Fibroblast of villous mesenchyme (primary cell): Measurements from ENCODE around the gene FDXACB1. TPM values are rescaled to one million over a fixed set of nuclear protein-coding genes. Genes with fewer than 3 reads are reported as not detected.
A peak's percentile ranks its signal among the peaks of the same experiment; 100 is the strongest.

Experiments
- DNase-seq: peaks from one replicate; pipeline ENCODE4 v3.0.0-alpha.2; 2010; ENCODE audit warnings: low read depth
- H3K4me3 ChIP-seq: 2 replicates; pipeline ENCODE4 v1.5.1; 2011; ENCODE audit warnings: low read depth, mild to moderate bottlenecking, low read length
- total RNA-seq: library from RNA; depleted of rRNA; stranded (reverse); fragments of >200 nt; gene quantifications from 2 replicates; pipeline ENCODE4 v1.2.3, GENCODE V29; 2012
- TF ChIP-seq, protein P1 (sequence below): IDR thresholded peaks from 2 replicates; pipeline ENCODE4 v1.5.1; 2012; ENCODE audit warnings: low read depth, mild to moderate bottlenecking, low read length; ENCODE audit not compliant: insufficient read depth

Gene FDXACB1
- total RNA-seq, 1 donor = 4.3 TPM

DNA sequence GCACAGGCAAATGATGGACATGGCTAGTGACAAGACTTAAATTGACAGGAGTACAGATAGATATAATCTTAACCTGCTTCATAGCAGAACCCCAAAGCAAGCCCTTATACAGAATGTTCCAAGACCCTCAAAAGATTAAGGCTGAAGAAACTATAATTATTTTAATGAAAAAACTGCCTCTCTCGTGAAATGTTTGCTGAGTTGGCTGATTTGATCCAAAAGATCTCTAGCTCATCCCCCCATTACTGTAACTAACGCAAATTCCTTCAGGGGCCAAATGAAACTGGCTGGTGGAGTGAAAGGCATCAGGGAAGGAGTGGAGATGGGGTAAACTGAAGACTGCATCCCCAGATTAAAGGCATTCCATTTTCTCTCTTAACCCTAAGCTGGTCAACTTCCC, 26.9 kb downstream of the FDXACB1 start:
- no peak for DNase-seq
- H3K4me3 ChIP-seq = no peak overlapping the region
- TF ChIP-seq, protein P1, sequence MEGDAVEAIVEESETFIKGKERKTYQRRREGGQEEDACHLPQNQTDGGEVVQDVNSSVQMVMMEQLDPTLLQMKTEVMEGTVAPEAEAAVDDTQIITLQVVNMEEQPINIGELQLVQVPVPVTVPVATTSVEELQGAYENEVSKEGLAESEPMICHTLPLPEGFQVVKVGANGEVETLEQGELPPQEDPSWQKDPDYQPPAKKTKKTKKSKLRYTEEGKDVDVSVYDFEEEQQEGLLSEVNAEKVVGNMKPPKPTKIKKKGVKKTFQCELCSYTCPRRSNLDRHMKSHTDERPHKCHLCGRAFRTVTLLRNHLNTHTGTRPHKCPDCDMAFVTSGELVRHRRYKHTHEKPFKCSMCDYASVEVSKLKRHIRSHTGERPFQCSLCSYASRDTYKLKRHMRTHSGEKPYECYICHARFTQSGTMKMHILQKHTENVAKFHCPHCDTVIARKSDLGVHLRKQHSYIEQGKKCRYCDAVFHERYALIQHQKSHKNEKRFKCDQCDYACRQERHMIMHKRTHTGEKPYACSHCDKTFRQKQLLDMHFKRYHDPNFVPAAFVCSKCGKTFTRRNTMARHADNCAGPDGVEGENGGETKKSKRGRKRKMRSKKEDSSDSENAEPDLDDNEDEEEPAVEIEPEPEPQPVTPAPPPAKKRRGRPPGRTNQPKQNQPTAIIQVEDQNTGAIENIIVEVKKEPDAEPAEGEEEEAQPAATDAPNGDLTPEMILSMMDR = no peak

DNA sequence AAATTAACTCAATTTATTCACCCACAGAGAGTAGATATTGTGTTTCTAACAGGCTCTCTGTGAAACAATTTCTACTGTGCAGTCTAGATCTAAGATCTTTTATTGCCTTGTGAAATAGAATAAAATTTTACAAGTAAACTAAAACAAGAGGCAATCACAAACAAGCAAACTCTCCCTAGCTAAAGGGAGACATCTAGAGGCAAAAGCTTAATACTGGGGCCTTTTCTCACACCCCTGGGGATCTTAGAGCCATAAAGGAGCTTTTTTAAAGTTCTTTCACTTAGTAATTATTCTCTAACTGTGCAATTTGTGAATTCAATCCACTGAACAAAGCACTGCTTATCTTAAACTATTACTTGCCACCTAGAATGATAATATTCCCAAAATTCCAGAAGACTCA, 27.3 kb downstream of the FDXACB1 start:
- no peak overlapping the region for H3K4me3 ChIP-seq
- TF ChIP-seq, protein P1 = peak; percentile 61
- peak; percentile 57 for DNase-seq

DNA sequence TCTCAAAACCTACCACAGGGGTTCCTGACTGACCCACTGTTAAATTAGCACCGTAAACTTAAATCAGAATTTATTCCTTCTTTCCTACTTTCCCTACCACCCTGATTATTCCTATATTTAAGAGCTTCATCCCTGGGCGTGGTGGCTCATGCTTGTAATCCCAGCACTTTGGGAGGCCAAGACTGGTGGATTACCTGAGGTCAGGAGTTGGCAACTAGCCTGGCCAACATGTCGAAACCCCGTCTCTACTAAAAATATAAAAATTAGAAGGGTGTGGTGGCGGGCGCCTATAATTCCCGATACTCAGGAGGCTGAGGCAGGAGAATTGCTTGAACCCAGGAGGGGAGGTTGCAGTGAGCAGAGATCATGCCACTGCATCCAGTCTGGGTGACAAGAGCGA, 27.9 kb downstream of the FDXACB1 start:
- no peak overlapping the region for H3K4me3 ChIP-seq
- TF ChIP-seq, protein P1 = no peak
- no peak for DNase-seq

DNA sequence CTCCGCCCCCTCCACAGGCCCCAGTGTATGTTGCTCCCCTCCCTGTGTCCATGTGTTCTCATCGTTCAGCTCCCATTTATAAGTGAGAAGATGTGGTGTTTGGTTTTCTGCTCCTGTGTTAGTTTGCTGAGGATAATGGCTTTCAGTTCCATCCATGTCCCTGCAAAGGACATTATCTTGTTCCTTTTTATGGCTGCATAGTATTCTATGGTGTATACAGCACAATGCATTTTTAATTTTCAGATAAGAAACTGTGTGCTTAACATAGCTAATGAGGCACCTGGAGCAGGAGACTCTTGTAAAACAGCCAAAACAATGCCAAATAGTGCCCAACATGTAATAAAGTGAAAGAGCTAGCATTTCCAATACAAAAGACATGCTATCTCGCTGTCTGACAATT, 29.3 kb downstream of the FDXACB1 start:
- no peak for DNase-seq
- TF ChIP-seq, protein P1 = no peak
- H3K4me3 ChIP-seq = no peak overlapping the region

DNA sequence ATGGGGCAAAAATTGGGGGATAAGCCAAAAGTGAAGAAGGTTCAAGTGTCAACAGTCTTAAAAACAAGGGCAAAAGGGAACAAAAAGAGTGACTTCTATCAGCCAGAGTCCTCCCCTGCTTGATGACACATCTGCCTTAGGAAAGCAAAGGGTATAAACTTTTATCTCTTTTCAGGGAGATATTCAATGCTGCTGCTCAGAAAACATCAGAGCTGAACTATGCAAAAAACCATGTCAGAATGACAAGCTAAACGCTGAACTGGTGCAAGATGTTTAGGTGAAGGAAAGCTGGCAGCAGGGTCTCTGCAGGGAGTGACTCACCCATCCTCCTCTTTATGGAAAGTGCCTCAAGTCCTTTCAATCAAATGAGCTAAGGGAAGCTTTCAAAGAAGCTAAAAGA, 32.3 kb downstream of the FDXACB1 start:
- H3K4me3 ChIP-seq = no peak overlapping the region
- DNase-seq = peak; percentile 75
- TF ChIP-seq, protein P1 = no peak

DNA sequence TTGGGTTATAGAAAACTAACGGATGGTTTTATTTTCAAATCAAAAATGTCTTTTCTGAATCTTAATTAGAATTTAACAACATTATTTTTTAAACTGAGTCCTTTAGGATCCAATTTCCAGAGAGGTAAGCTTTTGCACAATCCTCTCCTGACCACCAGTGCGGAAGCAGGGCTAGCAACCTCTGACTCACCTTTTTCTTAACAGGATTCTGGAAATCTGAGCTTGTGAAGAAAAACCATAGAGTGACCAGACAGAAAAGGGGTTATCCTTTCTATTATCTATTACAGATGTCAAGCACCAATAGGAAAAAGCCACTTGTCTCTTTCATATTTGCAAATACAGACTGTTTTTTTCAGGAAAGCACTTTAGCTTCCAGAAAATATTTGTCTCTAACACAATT, 32.9 kb downstream of the FDXACB1 start:
- no peak overlapping the region for H3K4me3 ChIP-seq
- TF ChIP-seq, protein P1 = no peak
- peak; percentile 67 for DNase-seq

DNA sequence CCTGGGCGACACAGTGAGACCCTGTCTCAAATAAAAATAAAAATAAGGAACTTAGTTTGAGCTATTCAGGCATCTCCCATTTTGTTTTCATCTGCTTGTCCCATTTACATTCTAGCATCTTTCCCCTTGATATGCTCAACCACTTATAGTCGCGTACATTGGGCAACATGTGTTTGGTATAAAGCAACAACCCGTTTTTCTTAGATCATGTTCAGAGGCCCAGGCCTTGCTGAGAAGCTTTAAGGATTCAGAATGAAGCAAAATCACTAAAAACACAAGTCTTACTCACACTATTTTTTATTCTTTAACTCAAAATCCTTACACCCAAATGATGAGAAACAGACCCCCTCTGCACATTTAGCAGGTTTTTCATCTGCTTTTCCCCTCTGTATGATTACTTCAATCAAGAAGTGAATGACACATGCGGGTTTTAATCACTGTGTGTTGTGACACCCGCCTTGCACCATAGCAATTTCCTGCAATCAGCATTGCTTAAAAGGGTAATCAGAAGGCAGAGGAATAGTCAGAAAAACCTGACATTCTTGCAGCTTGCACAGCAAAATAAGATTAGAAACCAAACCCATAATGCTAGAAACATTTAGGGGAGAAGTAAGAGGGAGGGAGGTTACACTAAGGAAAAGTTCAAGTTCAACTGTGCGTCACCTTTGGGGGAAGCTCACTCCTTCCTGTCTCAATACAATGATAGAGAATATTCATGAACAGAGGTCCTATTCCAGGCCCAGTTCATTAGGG, 33.5 kb downstream of the FDXACB1 start:
- H3K4me3 ChIP-seq = no peak overlapping the region
- no peak for DNase-seq
- TF ChIP-seq, protein P1 = no peak
